Stimulated activated CD4-positive, alpha-beta T cell treated with anti-CD3 and anti-CD28 coated beads, Interleukin-4, amount 100 ng/mL, for 24 hours (primary cell): ENCODE results near the gene UBA6.
"Not testable (repeated sequence)": the region's sequence is repeated elsewhere in the genome, so short reads cannot be mapped to it uniquely, and the experiment has no call there.

Experiments used
- DNase-seq: peaks from one replicate; pipeline ENCODE4 v3.0.0-alpha.2; 2020

Gene UBA6

DNA sequence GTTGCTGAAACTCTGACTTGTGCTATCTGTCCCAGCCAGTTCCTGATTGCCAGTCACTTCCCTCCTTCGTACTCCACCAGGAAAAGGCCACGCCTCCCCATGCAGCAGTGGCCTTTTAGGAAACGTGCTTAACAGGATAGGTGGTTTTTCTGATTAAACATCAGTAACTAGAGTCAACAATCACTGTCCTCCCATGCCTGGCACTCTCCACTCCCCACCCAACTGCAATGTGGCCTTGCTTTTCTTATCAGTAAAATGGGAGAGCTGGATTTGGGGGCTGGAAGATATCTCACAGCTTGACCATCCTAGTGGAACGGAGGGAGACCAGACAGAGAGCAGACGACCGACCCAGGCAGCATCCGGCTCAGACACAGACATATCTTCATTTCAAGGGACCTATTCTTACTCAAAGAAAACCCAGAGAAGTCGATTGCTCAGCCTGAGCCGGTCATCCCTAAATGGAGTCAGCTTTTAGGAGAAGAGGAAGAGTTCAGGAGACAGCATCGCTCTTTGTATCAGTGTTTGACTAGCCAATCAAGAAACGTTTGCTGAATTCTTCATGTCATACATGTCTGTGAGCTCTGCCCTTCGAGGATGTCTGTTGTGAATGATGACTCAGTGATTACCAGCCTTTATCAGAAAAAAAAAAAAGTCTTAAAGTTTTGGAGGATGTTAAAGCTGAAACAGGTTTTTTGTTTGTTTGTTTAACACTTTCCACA lies 12.7 kb upstream of the UBA6 start:
- no peak for DNase-seq

DNA sequence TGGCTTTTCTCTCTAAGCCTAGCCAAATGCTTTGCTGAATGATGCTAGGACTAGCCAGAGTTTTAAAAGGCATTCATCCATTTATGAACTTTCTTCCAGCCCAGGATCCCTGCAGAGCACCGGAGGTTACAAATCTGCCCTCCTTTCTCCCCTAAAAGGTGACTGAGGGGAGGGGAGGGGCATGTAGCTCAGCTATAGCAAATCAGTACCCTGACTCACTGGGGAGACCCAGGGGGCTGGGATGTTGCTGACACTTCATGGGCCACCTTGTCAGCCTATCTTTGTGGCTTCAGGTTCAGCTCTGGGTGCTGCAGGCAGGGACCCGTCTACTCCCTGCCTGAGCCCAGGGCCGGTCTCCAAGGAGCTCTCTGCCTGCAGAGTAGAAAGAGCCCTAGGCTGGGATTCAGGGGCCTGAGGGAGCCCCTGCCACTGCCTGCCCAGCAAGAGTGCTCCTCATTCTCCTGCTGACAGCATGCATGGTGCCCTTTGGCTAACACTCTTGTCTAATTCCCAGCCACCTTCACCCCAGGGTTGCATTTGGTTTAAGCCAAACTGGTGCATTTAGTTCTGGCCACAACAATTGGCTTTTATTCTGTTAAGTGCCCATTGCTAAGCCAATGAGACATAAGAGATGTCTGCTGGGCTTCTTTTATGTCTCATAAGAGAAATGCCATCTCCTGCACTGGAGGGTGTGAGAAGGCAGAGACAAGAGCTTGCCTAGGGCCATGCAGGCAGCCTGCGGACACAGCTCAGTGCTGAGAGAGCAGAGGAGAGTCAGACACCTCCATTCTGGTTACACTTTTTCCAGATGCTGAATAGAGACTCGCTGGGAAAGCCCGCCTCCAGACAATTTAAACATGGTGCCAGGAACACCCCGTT lies 11.9 kb upstream of the UBA6 start:
- no peak for DNase-seq

DNA sequence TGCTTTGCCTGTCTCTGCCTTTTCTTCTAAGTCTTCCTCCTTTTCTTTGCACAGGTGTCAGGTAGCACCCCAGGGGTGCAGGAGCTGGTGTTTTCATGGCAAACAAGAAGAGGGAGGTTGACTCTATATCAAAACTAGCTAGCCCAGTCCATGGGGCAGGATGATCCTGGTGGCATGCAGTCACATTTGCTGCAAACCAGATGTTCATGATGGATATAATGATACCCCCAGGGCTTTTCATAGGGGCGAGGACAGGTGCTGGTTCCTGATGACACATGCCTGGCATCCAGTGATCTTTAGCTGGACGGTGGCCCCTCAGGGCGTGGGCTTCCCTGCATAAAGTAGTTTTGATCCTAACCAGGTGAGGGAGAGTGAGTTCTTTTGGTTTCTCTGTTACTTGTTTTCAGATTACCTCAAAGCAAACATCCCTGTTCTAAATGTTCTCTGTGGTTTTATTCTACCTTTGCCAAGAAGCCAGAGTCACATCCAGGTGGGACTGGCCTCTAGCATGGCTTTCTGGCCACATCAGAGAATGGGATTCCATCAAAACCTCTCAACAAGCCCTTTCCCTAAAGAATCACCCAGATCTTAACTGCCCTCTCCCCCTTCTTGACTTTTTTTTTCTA lies 11.2 kb upstream of the UBA6 start:
- DNase-seq = no peak

DNA sequence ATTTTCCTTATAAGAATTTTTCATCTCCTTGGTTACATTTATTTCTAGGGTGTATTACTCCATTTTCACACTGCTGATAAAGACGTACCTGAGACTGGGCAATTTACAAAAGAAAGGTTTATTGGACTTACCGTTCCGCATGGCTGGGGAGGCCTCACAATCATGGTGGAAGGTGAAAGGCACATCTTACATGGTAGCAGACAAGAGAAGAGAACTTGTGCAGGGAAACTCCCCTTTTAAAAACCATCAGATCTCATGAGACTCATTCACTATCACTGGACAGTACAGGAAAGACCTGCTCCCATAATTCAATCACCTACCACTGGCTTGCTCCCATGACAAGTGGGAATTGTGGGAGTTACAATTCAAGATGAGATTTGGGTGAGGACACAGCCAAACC lies 5.7 kb upstream of the UBA6 start:
- DNase-seq = not testable (repeated sequence)

DNA sequence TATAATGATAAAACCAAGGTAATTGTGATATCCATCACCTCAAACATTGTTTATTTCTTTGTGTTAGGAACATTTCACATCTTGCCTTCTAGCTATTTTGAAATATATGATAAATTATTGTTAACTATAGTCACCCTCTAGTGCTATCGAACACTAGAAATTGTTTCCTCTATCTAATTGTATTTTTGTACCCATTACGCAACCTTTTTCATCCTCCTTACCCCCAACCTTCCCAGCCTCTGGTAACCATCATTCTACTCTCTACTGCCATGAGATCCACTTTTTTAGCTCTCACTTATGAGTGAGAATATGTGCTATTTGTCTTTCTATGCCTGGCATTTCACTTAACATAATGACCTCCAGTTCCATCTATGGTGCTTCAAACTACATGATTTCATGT lies 3.9 kb upstream of the UBA6 start:
- DNase-seq = no peak

DNA sequence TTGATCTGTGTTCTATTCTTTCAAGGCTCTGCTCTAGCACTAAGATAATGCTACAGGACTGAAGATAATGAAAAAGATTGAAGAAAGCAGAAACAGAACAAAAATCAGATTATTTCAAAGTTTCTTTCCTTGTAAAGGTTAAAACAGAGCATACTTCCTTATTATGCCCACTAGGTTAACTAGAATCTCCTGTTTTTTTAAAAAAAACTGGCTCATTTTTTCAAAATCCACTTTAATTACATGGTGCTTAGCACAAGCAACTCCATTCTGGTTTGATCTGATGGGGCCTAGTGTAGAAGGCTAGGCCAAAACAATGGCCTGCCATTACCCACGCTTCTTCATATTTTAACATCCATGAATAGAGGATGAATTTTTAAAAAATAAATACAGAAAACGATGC lies 1.2 kb upstream of the UBA6 start:
- no peak for DNase-seq

DNA sequence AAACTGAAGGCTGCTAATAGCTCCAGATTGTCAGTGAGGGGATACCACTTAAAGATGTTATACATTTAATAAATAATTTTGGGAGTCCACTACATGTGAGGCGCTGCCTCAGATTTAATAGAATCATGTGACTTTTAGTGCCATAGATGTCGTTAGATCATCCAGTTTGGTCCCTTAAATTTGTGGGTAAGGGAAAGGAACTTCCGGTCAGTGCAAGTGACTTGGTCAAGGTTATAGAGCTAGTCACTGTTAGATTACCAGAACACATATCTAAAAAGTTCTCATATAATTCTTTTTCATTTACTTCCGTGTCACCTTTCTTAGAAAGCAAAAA lies 529 bp upstream of the UBA6 start:
- DNase-seq = no peak

DNA sequence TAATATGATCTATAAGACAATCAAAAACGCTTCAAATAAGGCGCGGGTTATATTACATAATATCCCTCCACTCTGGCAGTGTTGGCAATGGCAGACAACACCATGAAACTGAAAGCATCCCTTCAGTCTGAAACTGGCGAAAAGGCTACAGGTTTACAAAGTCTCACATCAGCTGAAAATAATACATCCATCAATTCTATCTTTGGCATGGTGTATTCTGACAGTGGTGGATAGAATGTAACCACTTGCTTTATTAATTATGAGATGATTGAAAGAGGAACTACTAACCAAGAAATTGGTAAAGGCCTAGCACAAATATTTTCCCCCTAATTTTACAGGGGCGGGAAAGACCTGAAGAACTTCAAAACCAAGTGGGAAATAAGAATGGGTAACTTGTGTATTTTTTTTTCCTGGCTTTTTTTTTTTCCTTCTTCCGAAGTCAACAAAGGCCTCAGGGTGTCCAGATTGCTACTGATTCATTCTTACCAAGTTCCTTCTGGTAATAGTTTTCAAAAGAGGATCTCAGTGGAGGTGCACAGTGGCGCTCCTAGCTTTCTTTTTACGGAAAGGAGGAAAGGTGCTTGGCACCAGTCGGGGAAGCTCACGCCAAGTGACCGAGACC lies 728 bp downstream of the UBA6 start:
- DNase-seq = no peak

DNA sequence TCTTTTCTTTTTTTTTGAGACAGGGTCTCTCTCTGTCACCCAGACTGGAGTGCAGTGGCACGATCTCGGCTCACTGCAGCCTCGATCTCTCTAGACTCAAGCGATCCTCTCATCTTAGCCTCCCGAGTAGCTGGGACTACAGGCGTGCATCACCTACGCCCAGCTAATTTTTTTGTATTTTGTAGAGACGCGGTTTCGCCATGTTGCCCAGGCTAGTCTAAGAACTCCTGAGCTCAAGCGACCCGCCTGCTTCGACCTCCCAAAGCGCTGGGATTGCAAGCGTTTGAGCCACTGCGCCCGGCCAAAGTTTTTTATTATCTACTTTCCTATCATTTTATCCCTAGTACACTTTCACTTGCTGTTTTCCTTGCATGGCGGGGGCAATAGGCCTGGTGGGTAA lies 1.4 kb downstream of the UBA6 start:
- no peak for DNase-seq

DNA sequence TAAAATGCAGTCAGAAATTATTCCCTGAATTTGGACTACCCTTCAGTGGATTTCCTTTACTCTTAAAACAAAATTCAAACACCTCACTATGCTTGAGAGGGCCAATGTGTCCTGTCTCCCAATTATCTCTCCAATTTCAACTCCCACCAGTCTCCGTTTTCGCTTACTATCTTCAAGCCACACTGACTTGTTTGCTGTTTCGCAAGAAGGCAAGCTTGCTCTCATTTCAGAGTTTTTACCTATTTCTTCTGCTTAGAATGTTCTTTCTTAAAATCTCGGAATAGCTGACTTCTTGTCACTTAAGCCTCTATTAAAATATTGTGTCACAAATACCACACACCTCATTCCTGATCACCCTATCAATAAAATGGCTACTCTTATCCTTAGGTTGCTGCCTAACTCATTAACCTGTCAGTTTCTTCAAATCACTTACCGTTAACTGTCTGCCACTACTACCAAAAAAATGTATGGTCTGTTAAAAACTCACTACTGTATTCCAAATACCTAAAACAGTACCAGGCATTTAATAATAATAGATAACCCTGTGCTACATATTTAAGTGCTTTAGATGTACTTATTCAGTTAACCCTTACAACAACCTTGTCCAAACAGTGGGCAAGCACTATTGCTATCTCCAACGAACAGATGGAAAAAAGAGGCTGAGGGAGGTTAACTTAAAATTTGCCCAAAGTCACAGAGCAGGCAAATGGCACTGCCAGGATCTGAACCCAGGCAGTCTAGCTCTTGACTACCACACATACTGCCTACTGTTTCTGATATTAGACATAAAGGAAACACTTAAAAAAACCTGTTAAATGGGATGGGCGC lies 2.9 kb downstream of the UBA6 start:
- DNase-seq = no peak

DNA sequence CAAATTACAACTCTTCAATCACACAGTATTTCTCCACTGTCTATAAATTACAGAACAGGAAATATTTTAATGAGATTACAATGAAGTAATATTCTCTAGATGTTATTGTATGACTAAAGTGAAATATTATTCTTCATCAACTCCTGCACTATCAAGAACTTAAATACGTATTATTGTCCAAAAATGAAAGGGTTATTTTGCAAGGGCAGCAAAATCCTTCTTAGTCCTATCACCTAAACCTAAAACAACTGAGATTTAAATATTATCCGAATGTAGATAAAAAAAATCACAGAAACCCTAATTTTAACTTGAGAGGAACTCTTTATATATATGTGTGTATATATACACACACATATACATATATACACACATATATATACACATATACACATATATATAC lies 4.9 kb downstream of the UBA6 start:
- no peak for DNase-seq

DNA sequence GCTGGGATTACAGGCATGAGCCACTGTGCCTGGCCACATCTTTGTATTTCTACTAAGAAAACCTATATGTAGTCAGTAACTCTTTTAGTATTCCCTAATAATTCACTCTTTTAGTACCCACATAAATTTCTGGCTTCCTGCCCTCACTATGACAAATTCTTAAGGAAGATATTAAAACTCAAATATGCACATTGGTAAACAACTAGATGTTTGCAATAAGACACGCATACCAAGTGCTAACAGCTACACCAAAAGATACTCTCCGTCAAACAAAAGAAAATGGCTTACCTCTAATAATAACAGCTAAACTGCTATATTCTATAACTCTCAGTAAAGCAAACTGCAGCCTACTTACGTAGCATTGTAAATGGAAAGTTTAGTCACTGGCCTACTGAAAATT lies 6.3 kb downstream of the UBA6 start:
- no peak for DNase-seq

DNA sequence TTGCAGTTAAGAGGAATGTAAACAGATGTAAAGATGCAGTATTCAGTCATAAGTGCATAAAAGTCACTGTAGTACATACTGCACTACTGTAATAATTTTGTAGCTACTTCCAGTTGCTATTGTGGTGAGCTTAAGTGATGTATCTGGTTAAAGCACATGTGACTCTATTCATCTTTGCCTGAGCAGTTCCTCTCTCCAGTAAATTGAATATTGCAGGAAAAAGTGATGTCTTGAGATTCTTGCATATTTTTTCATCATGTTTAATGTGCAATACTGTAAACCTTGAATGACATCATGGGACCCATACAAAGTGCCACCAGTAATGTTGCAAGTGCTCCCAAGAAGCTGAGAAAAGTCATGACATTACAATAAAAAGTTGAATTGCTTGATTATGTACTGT lies 9.6 kb downstream of the UBA6 start:
- DNase-seq = no peak

DNA sequence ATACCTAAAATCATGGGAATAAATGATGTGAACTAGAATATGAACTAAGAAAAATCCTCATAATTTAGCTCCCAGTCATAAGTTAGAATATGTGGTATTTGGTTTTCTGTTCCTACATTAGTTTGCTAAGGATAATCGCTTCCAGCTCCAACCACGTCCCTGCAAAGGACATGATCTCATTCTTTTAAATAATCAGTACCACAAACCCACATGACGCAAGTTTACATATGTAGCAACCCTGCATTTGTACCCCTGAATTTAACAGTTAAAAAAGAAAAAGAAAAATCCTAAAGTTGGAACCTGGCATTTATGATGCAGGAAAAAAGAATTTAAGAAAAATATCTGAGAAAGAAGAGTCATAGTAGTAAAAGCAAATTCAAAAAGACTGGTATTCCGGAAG lies 13.3 kb downstream of the UBA6 start:
- no peak for DNase-seq

DNA sequence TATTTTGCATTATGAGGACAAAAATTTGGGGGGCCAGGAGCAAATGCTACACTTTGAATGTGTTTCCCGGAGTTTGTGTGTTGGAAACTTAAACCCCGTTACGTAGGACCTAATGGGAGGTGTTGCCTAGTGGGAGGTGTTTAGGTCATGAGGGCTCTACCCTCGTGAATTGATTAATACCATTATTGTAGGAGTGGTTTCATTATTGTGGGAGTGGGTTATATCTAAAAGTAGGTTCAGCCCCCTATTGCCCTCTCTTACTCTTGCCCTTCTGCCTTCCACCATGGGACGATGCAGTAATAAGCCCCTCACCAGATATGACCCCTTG lies 15.5 kb downstream of the UBA6 start:
- DNase-seq = no peak

DNA sequence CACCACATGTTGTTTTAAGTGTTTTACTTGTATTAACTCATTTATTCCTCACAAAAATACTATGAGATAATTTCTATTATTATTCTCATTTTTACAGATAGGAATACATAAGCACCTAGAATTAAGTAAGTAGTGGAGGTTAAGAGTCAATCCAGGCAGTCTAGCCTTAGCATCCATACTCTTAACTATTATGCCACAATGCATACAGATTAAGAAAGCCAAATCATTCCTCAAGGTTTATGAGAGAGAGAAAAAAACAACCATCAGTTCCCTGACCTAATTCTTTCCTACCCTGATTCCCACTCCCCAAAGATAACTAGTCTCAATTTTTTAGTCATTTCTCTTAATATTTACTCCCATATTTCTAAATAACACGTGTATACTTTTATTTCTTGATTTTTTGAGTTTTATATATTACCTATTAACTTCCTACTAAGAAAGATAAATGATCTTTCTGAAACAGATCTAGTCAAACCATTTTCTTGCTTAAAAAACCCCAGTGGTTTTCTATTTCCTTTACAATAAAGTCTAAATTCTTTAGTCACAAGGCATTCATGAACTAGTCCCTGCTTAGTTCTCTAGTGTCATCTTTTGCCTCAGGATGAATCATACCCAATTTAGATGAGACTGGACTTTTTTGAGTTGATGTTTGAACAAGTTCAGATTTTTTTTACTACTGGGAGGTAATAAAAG lies 16.0 kb downstream of the UBA6 start:
- no peak for DNase-seq

DNA sequence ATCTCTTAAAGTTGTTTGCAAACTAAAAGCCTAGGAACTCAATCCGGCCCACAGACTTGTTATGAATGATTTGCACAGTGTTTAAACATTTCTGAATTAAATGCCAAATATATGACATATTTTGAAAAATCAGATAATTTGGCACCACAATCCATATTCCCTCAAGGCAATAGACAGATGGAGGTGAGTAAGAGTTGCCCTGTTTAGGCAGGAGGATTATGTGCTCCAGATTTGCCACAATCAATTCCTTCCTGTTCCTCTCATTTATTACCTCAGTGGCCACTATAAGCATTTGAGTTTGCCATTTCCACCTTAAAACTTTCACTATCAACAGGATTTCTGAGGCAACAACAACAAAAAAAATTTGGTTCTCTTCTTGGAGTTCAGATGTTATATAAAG lies 18.7 kb downstream of the UBA6 start:
- DNase-seq = no peak

DNA sequence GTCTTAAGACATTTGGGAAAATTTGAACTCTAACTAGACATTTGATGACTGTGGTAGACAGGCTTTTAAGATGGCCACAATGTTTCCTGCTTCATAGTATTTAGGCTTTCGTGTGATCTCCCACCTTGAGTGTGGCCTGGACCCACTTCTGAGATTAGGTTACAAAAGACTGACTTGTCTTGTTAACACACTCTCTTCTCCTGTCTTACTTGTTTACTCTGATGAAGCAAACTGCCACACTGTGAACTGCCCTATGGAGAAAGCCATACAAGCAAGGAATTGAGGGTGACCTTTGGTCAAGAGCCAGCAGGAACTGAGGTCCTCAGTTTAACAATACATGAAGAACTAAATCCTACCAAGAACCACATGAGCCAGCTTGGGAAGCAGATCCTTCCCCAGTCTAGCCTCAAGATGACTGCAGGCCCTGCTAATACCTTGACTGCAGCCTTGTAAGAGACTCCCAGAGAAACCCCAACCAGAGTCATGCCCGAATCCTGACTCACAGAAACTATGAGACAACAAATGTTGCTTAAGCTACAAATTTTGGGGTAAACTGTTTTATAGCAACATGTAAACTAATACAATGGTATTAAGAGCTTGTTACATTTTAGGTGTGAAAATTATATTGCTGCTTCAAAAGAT lies 20.3 kb downstream of the UBA6 start:
- no peak for DNase-seq

DNA sequence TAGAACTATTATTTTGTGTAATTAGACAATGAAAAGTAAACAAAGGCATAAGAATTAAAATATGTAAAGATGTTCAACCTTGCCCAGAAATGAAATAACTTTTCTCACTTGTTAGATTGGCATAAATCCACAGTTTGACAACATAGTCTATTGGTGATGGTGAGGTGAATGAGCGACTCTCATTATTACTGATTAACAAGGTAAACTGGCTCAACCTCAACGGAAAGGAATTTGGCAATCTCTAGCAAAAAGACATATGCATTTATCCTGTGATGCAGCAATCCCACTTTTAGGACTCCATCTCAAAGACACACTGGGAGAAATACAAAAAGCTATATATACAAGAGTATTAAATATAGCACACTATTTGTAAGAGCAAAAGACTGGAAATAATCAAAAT lies 22.3 kb downstream of the UBA6 start:
- DNase-seq = no peak

DNA sequence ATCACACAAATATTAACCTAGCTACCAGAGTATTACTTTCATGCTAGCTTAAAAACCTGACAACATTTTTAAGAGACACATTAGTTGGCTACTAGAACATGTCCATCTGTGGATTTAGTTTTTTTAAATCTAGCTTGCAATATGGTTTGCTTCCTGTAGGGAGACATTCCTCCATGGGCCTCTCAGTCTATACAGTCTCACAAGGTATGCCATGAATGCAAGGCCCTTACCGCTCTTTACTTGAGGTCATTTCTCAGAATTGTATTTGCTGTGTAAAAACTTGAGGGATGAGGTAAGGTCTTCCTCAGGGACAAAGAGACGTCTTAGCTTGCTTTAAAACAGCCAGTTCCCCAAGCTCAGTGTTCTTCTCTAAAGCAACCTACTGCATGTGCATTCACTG lies 26.9 kb downstream of the UBA6 start:
- no peak for DNase-seq

DNA sequence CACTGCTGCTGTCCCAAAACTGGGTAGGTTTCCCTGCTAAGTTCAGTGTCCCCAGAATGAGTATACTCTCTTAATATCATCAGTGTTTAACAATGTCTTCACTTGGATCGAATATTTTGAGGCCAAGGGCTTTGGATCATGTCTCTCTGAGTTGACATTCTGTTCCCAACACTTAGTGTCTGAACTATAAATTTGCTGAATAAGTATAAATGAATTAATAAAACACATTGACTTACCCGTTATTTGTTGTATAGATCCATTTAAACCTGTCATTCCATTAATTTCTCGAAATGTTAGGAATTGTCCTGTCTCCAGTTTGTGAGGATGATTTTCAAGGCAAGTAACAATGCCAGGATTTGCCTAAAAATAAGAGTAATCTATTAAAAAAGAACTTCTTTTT lies 32.6 kb downstream of the UBA6 start:
- no peak for DNase-seq

DNA sequence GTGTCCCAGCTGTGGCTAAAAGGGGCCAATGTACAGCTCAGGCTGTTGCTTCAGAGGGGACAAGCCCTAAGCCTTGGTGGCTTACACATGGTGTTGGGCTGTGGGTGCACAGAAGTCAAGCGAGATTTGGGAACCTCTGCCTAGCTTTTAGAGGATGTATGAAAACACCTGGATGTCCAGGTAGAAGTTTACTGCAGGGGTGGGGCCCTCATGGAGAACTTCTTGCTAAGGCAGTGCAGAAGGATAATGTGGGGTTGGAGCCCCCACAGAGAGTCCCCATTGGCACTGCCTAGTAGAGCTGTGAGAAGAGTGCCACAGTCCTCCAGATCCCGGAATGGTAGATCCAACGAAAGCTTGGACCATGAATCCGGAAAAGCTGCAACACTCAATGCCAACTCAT lies 40.5 kb downstream of the UBA6 start:
- no peak for DNase-seq
